Forelimb muscle (tissue), 1 donor: ENCODE measurements around the gene KPNA3. TPM values are rescaled to one million over a fixed set of nuclear protein-coding genes. Genes with fewer than 3 reads are reported as not detected.

Source experiments
- DNase-seq: peaks from one replicate; pipeline ENCODE4 v3.0.0-alpha.2; 2013; ENCODE audit warnings: low read depth
- polyA plus RNA-seq: library from polyadenylated mRNA; unstranded; fragments of 120-200 nt; gene quantifications from one replicate; pipeline ENCODE4 v1.2.1, GENCODE V29; 2013; ENCODE audit not compliant: insufficient read length

The KPNA3 gene
- polyA plus RNA-seq, 1 donor: 40.0 TPM

DNA sequence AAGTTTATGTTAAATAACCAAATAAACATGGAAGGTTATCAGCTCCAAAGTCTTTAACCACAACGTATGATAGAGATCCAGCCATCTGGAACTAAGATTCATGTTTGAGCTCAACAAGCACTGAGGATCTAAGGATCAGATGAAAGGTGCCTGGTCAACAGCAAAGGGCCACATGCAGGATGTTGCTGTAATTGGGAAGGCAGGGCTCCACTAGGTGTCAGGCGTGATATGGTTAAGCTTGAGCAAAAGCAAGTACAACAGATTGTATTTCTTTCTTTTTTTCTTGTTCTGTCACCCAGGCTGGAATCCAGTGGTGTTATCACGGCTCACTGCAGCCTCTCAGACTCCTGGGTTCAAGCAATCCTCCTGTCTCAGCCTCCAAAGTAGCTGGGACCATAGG lies 113.2 kb downstream of the KPNA3 start:
- DNase-seq: no peak

DNA sequence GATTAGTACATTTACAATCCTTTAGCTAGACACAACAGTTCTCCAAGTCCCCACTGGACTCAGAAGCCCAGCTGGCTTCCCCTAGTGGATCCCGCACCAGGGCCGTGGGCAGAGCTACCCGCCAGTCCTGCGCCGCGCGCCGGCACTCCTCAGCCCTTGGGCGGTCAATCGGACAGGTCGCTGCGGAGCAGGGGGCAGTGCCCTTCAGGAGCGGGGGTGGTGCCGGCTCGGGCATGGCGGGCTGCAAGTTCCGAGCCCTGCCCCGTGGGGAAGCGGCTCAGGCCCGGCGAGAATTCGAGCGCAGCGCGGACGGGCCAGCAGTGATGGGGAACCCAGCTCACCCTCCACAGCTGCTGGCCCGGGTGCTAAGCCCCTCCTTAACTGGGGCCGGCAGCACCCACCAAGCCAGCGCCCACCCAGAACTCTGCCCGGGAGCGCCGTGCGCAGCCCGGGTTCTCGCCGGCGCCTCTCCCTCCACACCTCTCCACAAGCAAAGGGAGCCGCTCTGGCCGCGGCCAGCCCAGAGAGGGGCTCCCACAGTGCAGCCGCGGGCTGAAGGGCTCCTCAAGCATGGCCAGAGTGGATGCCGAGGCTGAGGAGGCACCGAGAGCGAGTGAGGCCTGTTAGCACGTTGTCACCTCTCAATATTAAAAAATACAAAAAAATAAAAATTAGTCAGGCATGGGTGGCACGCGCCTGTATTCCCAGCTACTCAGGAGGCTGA lies 114.1 kb downstream of the KPNA3 start:
- DNase-seq: no peak

DNA sequence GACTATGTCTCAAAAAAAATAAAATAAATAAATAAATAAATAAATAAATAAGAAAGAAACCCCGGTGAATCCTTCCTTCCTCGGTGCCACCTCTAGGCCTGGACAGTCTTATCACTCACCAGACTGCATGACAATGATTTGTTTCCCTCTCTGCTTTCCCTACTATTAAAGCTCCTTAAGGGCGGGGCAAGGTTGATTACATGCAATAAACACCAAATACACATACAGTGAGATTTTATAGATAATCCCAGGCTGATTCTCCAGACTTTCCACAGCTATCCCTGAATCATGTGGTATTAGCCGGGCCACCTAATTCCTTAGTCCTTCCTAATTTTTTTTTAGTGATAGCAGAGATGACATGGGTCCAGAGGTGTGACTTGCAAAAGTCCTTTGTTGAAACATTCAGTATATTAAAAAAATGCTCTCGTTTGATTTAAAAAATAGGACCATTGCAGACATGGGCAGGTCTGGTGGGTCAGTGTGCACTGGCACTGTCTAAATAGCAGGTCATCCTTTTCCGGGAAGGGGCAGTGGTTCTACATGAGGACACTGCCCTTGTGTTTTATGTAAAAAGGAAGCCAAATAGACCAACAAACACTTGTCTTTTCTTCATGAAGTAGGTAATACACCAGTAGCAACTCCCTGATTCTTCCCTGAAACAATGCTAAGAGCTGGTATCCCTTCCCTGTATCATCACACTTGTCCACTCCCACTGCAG lies 115.7 kb downstream of the KPNA3 start:
- no peak for DNase-seq

DNA sequence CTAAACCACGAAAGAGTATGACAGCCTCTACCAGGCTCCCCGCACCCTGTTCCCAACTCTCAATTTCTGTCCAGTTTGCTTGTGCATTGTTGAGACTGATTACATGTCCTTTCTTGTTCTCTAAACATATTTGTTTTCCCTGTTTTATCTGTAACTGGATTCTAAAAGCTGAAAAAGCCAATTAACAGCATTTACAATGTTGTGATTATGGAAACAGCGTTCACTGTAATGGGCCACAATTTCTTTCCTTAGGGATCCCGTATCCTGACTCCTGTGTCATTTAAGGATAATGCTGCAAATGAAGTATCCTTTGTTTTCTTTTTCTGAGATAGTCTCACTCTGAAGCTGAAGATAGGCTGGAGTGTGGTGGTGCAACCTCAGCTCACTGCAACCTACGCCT lies 121.7 kb downstream of the KPNA3 start:
- no peak for DNase-seq

DNA sequence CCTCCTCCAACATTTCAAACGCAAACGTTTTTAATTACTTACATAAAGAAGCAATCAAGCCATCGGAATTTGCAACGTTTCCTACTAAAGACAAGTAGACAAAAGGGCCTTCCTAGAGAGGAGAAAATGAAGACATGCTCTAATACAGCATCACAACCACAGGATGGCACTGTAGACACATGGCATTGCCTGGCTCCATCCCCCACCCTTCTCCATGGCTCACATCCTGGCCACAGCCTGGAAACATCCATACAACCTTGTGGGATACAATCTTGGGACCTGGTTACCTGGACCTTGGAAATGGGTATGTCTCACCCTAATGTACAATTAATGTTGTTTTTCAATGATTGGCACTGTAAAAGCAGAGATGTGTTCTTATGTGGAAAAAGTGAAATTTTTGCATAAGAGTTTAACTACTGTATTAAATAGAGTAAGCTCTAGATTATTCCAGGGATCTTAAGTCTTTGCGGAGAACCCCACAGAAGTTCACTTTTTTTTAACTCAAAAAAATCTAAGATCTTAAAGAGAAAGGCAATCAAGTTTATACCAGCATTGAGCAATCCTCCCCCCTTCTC lies 122.7 kb downstream of the KPNA3 start:
- DNase-seq: no peak

DNA sequence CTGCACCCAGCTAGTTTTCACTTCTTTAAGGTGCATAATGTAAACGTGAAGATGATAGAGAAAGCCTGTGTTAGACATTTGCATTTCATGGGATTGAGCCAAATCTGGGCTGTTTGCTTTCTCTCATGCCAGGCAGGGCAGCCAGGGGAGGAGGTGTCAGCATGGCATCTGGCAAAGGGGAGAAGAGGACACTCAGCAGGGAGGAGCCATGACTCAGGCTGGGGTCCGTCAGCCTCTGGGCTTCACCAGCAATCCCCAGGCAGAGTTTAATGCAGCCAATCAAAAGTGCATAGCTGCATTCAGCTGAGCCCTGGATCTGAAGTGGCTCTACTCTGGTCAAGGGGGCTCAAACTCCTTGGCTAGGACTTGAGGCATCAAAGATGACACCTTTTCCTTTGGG lies 124.7 kb downstream of the KPNA3 start:
- no peak for DNase-seq

DNA sequence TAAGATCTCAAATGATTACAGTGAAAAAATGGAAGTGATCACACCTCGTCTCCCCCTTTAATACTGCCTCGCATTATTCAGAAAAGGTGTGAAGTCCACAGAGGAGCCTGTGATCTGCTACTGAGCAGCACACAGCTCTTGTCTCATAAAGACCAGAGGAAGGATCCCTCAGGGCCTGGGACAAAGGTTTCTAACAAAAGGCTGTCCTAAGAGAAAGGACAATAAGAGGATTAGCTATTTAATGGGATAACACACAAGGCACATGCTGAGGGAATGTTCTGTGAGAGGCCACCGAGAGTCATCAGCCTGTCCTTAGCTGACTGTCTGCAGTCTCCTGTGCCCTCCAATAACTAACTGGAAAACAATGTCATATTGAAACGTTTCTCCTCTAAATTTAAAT lies 127.9 kb downstream of the KPNA3 start:
- no peak for DNase-seq

DNA sequence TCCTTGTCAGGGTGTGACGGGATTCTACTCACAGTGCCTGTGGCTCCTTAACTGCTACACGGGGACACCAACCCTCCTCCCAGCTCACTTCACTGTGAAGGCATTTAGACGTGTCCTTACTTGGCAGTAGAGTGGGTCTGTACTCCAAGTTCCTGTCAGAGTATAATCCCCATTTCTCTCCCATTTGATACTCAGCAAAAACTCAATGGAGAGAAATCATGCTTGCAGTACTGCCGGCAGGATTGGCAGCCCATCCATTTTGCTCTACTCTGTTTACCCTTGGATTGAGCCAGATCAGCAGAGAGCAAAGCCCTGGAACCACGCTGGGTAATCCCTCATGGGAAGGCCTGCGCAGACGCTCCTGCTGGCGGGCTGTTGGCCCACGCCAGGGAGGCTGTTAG lies 135.2 kb downstream of the KPNA3 start:
- DNase-seq: no peak

DNA sequence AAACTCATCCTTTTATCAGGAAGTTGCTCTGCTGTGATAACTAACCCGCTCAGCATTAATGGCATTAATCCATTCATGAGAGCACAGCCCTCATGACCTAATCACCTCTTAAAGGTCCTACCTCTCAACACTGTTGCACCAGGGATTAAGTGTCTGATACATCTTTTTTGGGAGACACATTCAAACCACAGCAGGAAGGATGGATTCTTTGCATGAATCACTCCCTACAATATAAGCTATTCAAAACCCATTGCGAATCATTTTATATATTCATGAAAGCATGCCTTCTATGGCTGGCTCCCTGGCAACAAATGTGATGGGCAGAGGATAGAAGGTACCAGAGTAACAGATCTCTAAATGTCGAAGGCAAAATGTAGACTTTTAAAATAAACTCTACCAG lies 136.6 kb downstream of the KPNA3 start:
- no peak for DNase-seq

DNA sequence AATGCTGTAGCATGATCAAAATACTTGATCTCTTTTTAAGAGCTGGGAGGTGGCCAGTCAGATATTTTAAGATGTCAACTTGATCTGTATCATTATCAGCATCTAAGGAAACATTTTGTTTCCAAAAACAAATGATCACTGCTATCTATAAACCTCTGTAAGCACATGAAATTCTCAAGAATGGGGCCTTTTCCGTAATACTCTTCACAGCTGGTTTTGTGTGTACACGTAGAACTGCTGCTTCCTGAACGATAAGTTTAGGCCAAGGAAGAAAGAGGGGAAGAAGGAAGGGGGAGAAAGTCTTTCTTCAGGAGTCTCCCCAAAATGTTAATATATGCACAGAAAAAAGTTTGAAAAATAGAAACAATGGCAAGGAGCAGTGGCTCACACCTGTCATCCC lies 138.5 kb downstream of the KPNA3 start:
- no peak for DNase-seq

DNA sequence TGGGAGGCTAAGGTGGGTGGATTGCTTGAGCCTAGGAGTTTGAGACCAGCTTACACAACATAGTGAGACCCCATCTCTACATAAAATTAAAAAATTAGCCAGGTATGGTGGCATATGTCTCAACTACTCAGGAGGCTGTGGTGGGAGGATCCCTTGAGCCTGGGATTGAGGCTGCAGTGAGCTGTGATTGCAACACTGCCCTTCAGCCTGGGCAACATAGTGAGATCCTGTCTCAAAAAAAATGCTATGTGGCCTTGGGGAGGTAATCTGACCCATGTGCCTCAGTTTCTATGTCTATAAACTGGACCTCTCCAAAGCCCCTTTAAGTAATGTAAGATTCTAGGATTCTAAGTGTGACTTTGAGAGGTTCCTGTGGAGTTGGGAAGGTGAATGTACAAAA lies 139.0 kb downstream of the KPNA3 start:
- no peak for DNase-seq

DNA sequence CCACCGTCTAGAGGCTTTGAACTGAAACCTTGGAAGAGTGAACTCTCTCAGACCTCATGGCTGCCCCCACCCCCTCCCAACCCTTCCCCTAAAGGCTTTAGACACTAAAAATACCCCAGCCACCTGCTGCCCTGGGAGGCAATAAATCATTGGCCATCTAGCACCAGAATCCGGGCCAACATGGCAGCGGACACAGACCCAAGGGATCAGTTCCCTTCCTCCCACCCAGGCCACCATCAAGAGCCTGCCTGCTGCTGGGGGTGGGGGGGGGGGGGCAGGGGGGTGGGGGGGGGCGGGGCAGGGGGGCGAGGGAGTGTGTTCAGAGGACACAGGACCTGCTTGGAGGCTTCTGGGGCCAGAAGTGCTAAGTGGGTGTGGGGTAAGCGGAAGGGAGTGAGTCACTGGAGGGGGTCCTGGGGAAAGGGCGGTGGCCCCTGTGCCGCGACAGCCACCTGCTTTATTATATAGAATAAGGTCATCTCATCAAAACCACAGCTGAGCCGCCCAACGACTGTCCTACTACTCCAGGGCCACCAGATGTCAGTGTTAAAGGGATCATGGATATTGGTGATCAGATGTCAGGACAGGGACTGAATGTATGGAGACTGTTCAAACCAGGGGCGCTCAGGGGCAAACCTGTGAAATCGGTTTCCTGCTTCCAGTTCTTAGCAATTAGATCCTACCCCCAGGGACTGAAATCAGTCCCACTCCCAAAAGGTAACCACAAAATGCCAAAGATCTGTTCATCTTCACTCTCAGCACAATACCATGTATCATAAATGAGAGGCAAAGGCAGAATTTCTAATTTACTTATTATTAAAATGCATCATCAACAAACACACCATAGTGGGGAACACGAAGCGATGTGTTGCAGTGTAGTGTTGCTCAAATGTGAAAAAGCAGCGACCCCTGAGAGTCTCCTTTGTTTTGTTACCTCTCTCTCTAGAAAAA lies 139.9 kb downstream of the KPNA3 start:
- DNase-seq: no peak

DNA sequence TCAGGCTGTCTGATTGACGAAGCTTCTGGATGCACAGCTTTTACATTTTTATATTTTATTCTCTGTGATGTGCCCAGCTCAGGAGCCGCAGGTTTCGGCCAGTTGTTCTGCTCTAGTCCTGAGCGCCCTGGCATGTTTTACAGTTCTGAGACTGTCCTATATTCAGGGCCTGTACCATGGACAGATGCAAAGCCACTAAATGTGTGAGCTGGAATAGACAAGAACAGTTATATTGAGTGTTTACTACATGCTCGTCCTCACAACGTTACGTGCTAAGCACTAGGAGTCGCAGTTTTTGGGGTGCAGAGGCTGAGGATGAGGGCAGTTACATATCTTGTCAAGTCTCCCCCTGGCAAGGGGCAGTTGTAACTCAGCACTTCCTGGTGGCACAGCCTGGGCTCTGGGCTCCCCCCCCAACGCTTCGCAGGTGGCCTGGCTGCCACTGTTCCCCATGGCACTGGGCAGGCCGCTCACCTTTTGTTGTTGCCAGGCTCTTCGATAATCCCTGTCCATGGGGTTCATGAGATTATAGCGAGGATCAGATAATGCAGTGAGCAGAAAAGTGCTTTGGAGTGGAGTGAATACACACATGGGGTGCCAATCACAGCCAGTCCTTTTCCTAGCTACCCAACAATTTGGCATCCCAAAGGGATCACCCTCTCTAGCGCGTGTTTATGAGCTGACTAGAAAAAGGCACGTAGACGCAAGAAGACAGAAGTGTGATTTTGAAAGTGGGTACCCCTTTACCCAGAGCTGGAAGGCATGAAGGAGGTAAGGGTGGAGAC lies 140.7 kb downstream of the KPNA3 start:
- DNase-seq: no peak

DNA sequence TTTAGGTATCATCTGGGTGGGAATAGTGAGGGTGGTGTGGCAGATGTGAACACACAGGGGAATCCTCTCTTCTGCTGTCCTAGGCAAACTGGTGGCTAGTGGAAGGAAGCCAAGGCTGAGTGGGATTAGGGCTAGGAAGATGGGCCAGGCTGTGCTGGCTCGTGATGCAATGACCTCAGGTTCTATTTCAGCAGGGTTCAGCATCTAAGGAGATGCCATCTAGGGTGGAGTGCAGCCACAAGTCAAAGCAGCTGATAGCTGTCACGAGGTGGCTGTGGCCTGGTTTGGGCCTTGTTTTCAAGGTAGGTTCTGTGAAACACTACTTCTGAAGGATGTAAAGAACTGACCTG lies 142.5 kb downstream of the KPNA3 start:
- DNase-seq: no peak

Other genes starting within 250 kb of the KPNA3 start
- 18.3 TPM for gene RCBTB1, start 207.1 kb downstream of the KPNA3 start, polyA plus RNA-seq
- gene ARL11, start 164.2 kb downstream of the KPNA3 start, polyA plus RNA-seq: 0.40 TPM
- gene EBPL, start 101.2 kb downstream of the KPNA3 start, polyA plus RNA-seq: 19.8 TPM
- 9.4 TPM for gene SPRYD7, start 143.7 kb upstream of the KPNA3 start, polyA plus RNA-seq
- 25.4 TPM for gene TRIM13, start 204.4 kb upstream of the KPNA3 start, polyA plus RNA-seq
- gene KCNRG, start 222.8 kb upstream of the KPNA3 start, polyA plus RNA-seq: 1.00 TPM